HL-60 (cell line): ENCODE measurements around the gene ZYG11A.
"Not testable (repeated sequence)": the region's sequence is repeated elsewhere in the genome, so short reads cannot be mapped to it uniquely, and the experiment has no call there.

Experiments
- DNase-seq, 2 experiments: peaks; one replicate each; pipeline ENCODE4 v3.0.0-alpha.2; 2010 to 2020; ENCODE audit warnings: low read depth in 1 of 2, low spot score in 1 of 2
- H3K27ac ChIP-seq: fragments of 250-450 bp; sonication (Bioruptor Pico); replicated peaks from 2 replicates; pipeline ENCODE4 v1.5.1; 2020; ENCODE audit warnings: mild to moderate bottlenecking, moderate library complexity
- H3K27me3 ChIP-seq: fragments of 250-450 bp; sonication (Bioruptor Pico); 2 replicates; pipeline ENCODE4 v1.5.1; 2021; ENCODE audit warnings: mild to moderate bottlenecking, moderate library complexity; ENCODE audit not compliant: insufficient read depth, poor library complexity, severe bottlenecking
- H3K4me3 ChIP-seq: replicated peaks from 2 replicates; pipeline ENCODE4 v1.5.1; 2011; ENCODE audit warnings: mild to moderate bottlenecking, control low read depth, low read length; ENCODE audit not compliant: insufficient read depth
- CTCF ChIP-seq: IDR thresholded peaks from one replicate; pipeline ENCODE4 v1.5.1; 2011; ENCODE audit warnings: low read length, control low read depth, inconsistent platforms; ENCODE audit not compliant: insufficient read depth
- GABPA ChIP-seq: IDR thresholded peaks from 2 replicates; pipeline ENCODE4 v1.6.1; 2012; ENCODE audit warnings: low read depth
- POLR2AphosphoS5 ChIP-seq: IDR thresholded peaks from 2 replicates; pipeline ENCODE4 v1.6.1; 2012; ENCODE audit warnings: low read depth
- REST ChIP-seq: IDR thresholded peaks from 2 replicates; pipeline ENCODE4 v1.6.1; 2012; ENCODE audit warnings: low read depth; ENCODE audit not compliant: insufficient replicate concordance
- SPI1 ChIP-seq: IDR thresholded peaks from 2 replicates; pipeline ENCODE4 v1.6.1; 2012; ENCODE audit warnings: low read depth, mild to moderate bottlenecking, borderline replicate concordance

Gene ZYG11A

GRCh38 chr1:52814465-52814864, 28.1 kb upstream of the ZYG11A start:
- DNase-seq: no peak
- H3K27ac ChIP-seq: no peak overlapping the region
- TF ChIP-seq SPI1 (no peak), REST (no peak), CTCF (no peak), GABPA (no peak), POLR2AphosphoS5 (no peak)

GRCh38 chr1:52820830-52821229, 21.7 kb upstream of the ZYG11A start:
- not testable (repeated sequence) for H3K27me3 ChIP-seq, DNase-seq, H3K4me3 ChIP-seq, H3K27ac ChIP-seq

More at GRCh38 chr1:52814465-52814864, 28.1 kb upstream of the ZYG11A start:
- Histone ChIP-seq H3K27me3 (no peaks in the 10 kb centered on the region), H3K4me3 (no peak overlapping the region)

- no peak overlapping the region for H3K27ac ChIP-seq
- peak; percentile 5 for TF ChIP-seq CTCF
- TF ChIP-seq REST: no peak
- TF ChIP-seq GABPA: no peak
- TF ChIP-seq POLR2AphosphoS5: no peak
- TF ChIP-seq SPI1: no peak
- DNase-seq: no peak
- no peaks in the 10 kb centered on the region for H3K27me3 ChIP-seq
- no peak overlapping the region for H3K4me3 ChIP-seq
These were observed 16.7 kb upstream of the ZYG11A start for GRCh38 chr1:52825868-52826267.

DNA sequence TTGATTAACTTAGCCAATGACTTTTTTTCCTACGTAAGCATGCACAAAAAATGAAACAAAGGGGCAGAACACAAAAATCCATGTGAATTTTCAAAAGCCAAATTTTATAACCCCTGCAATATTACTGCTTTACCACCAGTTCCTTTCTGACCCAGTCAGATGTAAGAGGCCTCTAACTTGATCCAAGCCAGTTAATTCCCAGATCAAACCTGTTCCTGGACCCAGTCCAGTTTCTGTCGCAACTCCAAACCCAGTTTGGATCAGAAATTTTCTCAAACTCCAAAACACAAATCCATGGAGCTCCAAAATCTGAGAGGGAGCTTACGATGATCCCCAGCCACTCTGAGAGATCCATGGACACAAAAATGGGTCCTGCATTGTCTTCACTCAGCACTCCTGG, 7.8 kb upstream of the ZYG11A start:
- Histone ChIP-seq H3K27ac (no peak overlapping the region), H3K4me3 (no peak overlapping the region), H3K27me3 (no peaks in the 10 kb centered on the region)
- DNase-seq: no peak
- TF ChIP-seq CTCF: no peak
- no peak for TF ChIP-seq SPI1
- no peak for TF ChIP-seq GABPA
- no peak for TF ChIP-seq REST
- no peak for TF ChIP-seq POLR2AphosphoS5
